ENCODE data around the gene DPF3. TPM values are rescaled to one million over a fixed set of nuclear protein-coding genes. Genes with fewer than 3 reads are reported as not detected.

The DPF3 gene
- polyA plus RNA-seq, 6 donors from 2014 or later = 4.2 to 9.0 (median 6.1) TPM

- Mint-ChIP-seq H3K9me3 (no peaks in the 10 kb centered on the region), H3K27me3 (no peaks in the 10 kb centered on the region), H3K4me3 (no peak overlapping the region), H3K36me3 (peaks cover 21 to 22% of the 10 kb centered on the region in 2 donors), H3K4me1 (peaks cover 20 to 28% (median 23%) of the 10 kb centered on the region in 3 donors), H3K27ac (peak overlapping the region in 1 of 6 donors; percentile 26)
- no peak for DNase-seq
- no peak for ATAC-seq (ENCODE audit: low read depth in 2 of 2)
These were observed 185.0 kb downstream of the DPF3 start for GRCh38 chr14:72708708-72709475.

GRCh38 chr14:72708222-72708621 lies 185.7 kb downstream of the DPF3 start:
- ATAC-seq (ENCODE audit: low read depth in 2 of 2) (no peak), DNase-seq (no peak)
- Mint-ChIP-seq H3K4me3 (no peak overlapping the region), H3K36me3 (peaks cover 21 to 22% of the 10 kb centered on the region in 2 donors), H3K9me3 (no peaks in the 10 kb centered on the region), H3K27me3 (no peaks in the 10 kb centered on the region), H3K4me1 (peaks cover 14 to 23% (median 17%) of the 10 kb centered on the region in 3 donors), H3K27ac (no peak overlapping the region)

- DNase-seq = no peak
- Mint-ChIP-seq H3K27me3 (no peaks in the 10 kb centered on the region), H3K9me3 (no peaks in the 10 kb centered on the region)
These were observed 187.4 kb downstream of the DPF3 start for GRCh38 chr14:72706485-72706884.

GRCh38 chr14:72704502-72704901 lies 189.4 kb downstream of the DPF3 start:
- H3K4me1 Mint-ChIP-seq = peaks cover 28 to 43% (median 29%) of the 10 kb centered on the region in 3 donors
- peaks cover 6 to 17% of the 10 kb centered on the region in 2 donors for H3K36me3 Mint-ChIP-seq
- peak overlapping the region in 1 of 6 donors; percentile 28 for H3K27ac Mint-ChIP-seq
- no peak for ATAC-seq (ENCODE audit: low read depth in 2 of 2)
- DNase-seq = no peak
- no peak overlapping the region for H3K4me3 Mint-ChIP-seq
- H3K9me3 Mint-ChIP-seq = no peaks in the 10 kb centered on the region
- no peaks in the 10 kb centered on the region for H3K27me3 Mint-ChIP-seq

More at GRCh38 chr14:72706485-72706884, 187.4 kb downstream of the DPF3 start:
- ATAC-seq (ENCODE audit: low read depth in 2 of 2) = no peak
- H3K36me3 Mint-ChIP-seq = peaks cover 14 to 17% of the 10 kb centered on the region in 2 donors
- H3K27ac Mint-ChIP-seq = peak overlapping the region in 1 of 6 donors; percentile 56
- H3K4me3 Mint-ChIP-seq = no peak overlapping the region
- peaks cover 12 to 24% (median 22%) of the 10 kb centered on the region in 3 donors for H3K4me1 Mint-ChIP-seq

GRCh38 chr14:72701605-72702004 lies 192.3 kb downstream of the DPF3 start:
- no peak overlapping the region for H3K27ac Mint-ChIP-seq
- no peak for ATAC-seq (ENCODE audit: low read depth in 2 of 2)
- DNase-seq = no peak
- no peak overlapping the region for H3K4me3 Mint-ChIP-seq
- no peaks in the 10 kb centered on the region for H3K27me3 Mint-ChIP-seq
- H3K36me3 Mint-ChIP-seq = peaks cover 5 to 23% of the 10 kb centered on the region in 2 donors
- peaks cover 0 to 2% (median 0%) of the 10 kb centered on the region in 7 donors for H3K9me3 Mint-ChIP-seq
- peaks cover 33 to 49% (median 38%) of the 10 kb centered on the region in 3 donors for H3K4me1 Mint-ChIP-seq

- H3K4me1 Mint-ChIP-seq = peaks cover 33 to 47% (median 35%) of the 10 kb centered on the region in 3 donors
- peak overlapping the region in 1 of 6 donors; percentile 66 for H3K27ac Mint-ChIP-seq
- H3K27me3 Mint-ChIP-seq = no peaks in the 10 kb centered on the region
- no peak for ATAC-seq (ENCODE audit: low read depth in 2 of 2)
- H3K9me3 Mint-ChIP-seq = peaks cover 0 to 2% (median 0%) of the 10 kb centered on the region in 7 donors
- no peak for DNase-seq
- peaks cover 5 to 23% of the 10 kb centered on the region in 2 donors for H3K36me3 Mint-ChIP-seq
- no peak overlapping the region for H3K4me3 Mint-ChIP-seq
These were observed 192.7 kb downstream of the DPF3 start for GRCh38 chr14:72701237-72701565.

- no peak overlapping the region for H3K4me3 Mint-ChIP-seq
These were observed 193.3 kb downstream of the DPF3 start for GRCh38 chr14:72700338-72701236.

GRCh38 chr14:72699852-72700257 lies 194.0 kb downstream of the DPF3 start:
- ATAC-seq (ENCODE audit: low read depth in 2 of 2) (peak in 1 of 2 donors; percentile 52), DNase-seq (no peak)
- Mint-ChIP-seq H3K9me3 (peaks cover 0 to 2% (median 0%) of the 10 kb centered on the region in 7 donors), H3K4me1 (peaks cover 25 to 43% (median 33%) of the 10 kb centered on the region in 3 donors), H3K4me3 (peak overlapping the region in 1 of 8 donors; percentile 3), H3K36me3 (peaks cover 5 to 17% of the 10 kb centered on the region in 2 donors), H3K27ac (peak overlapping the region in 4 of 6 donors; percentile 8 to 70 (median 32)), H3K27me3 (no peaks in the 10 kb centered on the region)

More at GRCh38 chr14:72700338-72701236, 193.3 kb downstream of the DPF3 start:
- ATAC-seq (ENCODE audit: low read depth in 2 of 2) (no peak), DNase-seq (no peak)
- Mint-ChIP-seq H3K36me3 (peaks cover 5 to 20% of the 10 kb centered on the region in 2 donors), H3K4me1 (peaks cover 29 to 45% (median 33%) of the 10 kb centered on the region in 3 donors), H3K9me3 (peaks cover 0 to 2% (median 0%) of the 10 kb centered on the region in 7 donors), H3K27me3 (no peaks in the 10 kb centered on the region), H3K27ac (peak overlapping the region in 4 of 6 donors; percentile 11 to 66 (median 47))

- peaks cover 21 to 39% (median 29%) of the 10 kb centered on the region in 3 donors for H3K4me1 Mint-ChIP-seq
- DNase-seq (no peak), ATAC-seq (ENCODE audit: low read depth in 2 of 2) (no peak)
- no peaks in the 10 kb centered on the region for H3K27me3 Mint-ChIP-seq
- H3K27ac Mint-ChIP-seq = peak overlapping the region in 4 of 6 donors; percentile 8 to 70 (median 32)
- H3K9me3 Mint-ChIP-seq = peaks cover 0 to 2% (median 0%) of the 10 kb centered on the region in 7 donors
- no peak overlapping the region for H3K4me3 Mint-ChIP-seq
- peaks cover 5 to 17% of the 10 kb centered on the region in 2 donors for H3K36me3 Mint-ChIP-seq
These were observed 194.5 kb downstream of the DPF3 start for GRCh38 chr14:72699443-72699842.

- peaks cover 2 to 24% (median 17%) of the 10 kb centered on the region in 3 donors for H3K4me1 Mint-ChIP-seq
- H3K36me3 Mint-ChIP-seq = peaks cover 35 to 55% of the 10 kb centered on the region in 2 donors
- no peak overlapping the region for H3K4me3 Mint-ChIP-seq
- H3K27me3 Mint-ChIP-seq = no peaks in the 10 kb centered on the region
- peaks cover 0 to 5% (median 1%) of the 10 kb centered on the region in 7 donors for H3K9me3 Mint-ChIP-seq
- peak overlapping the region in 1 of 6 donors; percentile 43 for H3K27ac Mint-ChIP-seq
- no peak for ATAC-seq (ENCODE audit: low read depth in 2 of 2)
- no peak for DNase-seq
These were observed 201.2 kb downstream of the DPF3 start for GRCh38 chr14:72692696-72693095.

GRCh38 chr14:72690324-72690723 lies 203.6 kb downstream of the DPF3 start:
- Mint-ChIP-seq H3K9me3 (peaks cover 0 to 5% (median 2%) of the 10 kb centered on the region in 7 donors), H3K27me3 (no peaks in the 10 kb centered on the region), H3K36me3 (peaks cover 42 to 55% of the 10 kb centered on the region in 2 donors), H3K27ac (peak overlapping the region in 1 of 6 donors; percentile 19), H3K4me1 (peaks cover 2 to 21% (median 20%) of the 10 kb centered on the region in 3 donors), H3K4me3 (no peak overlapping the region)
- DNase-seq = no peak
- no peak for ATAC-seq (ENCODE audit: low read depth in 2 of 2)

- no peaks in the 10 kb centered on the region for H3K27me3 Mint-ChIP-seq
- no peak for DNase-seq
- H3K36me3 Mint-ChIP-seq = peaks cover 49 to 59% of the 10 kb centered on the region in 2 donors
- H3K4me1 Mint-ChIP-seq = peaks cover 3 to 22% (median 21%) of the 10 kb centered on the region in 3 donors
- no peak overlapping the region for H3K4me3 Mint-ChIP-seq
- no peak for ATAC-seq (ENCODE audit: low read depth in 2 of 2)
- H3K9me3 Mint-ChIP-seq = peaks cover 0 to 11% (median 5%) of the 10 kb centered on the region in 7 donors
- peak overlapping the region in 1 of 6 donors; percentile 94 for H3K27ac Mint-ChIP-seq
These were observed 204.8 kb downstream of the DPF3 start for GRCh38 chr14:72688990-72689671.

Data from naive B cell (primary cell).